Measurements from ENCODE around the gene SRA1.

GRCh38 chr5:140545606-140546005 is 11.7 kb downstream of the SRA1 start:
- TF ChIP-seq POLR2A (IDR thresholded peaks at IDR 0.05) (no peak), CTCF (IDR thresholded peaks at IDR 0.05) (no peak), EP300 (IDR thresholded peaks at IDR 0.05) (no peak)
